ENCODE data around the gene ABHD17A. TPM values are rescaled to one million over a fixed set of nuclear protein-coding genes. Genes with fewer than 3 reads are reported as not detected.

The ABHD17A gene
- total and polyA plus RNA-seq, 9 of the 15 experiments (the other 6 are each of a cell fraction or from before 2014, with no cell fraction given): 0.04 to 135 (median 21.8) TPM; not detected in 1

DNA sequence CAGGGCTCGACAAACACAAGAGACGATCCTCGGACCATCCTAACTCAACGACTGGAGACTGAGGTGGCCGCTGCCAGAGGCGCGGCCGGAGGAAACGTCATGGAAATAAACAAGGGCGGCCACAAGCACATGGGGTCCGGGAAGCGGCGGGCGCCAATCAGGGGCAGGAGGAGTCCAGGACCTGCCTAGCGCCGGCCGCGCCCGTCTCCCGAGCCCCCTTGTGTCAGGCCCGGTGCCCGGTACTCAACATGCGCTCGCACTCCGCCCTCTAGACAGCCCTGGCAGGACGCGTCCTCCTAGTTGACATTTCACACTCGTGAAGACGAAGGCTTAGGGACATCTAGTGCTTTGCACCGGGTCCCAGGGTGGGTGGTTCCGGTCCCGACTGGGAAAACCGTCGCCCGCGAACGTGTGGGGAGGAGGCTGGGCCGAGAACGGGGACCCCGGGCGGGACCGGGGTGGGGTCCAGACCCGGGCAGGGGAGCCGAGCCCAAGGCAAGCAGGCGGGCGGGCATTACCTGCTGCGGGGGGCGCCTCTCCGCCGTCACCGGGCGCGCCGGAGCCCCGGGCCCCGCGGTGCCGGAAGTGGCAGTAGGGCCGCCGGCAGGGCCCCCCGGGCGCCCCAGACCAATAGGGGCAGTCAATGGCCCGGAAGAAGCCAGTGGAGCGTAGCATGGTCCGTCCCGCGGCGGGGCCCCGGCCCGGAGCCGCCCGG lies 37.5 kb downstream of the ABHD17A start (continued):
- TF ChIP-seq RERE (CRISPR knock-in tag; IDR thresholded peaks at IDR 0.05; ENCODE audit: borderline replicate concordance) (no peak), DIDO1 (tag; IDR thresholded peaks at IDR 0.05; ENCODE audit: low read depth) (no peak), PKNOX1 (IDR thresholded peaks at IDR 0.05) (peak; percentile 22; the same call in 1 of the 2 replicates), ZNF124 (CRISPR knock-in tag; IDR thresholded peaks at IDR 0.05) (no peak), ZNF407 (IDR thresholded peaks at IDR 0.05; ENCODE audit: low read depth) (no peak), FOXK2 (conservative IDR thresholded peaks at IDR 0.05 in 1 of 2, IDR thresholded peaks at IDR 0.05 in 1 of 2; ENCODE audit: low read depth in 2 of 2) (peak; percentile 91 to 94), ZNF707 (CRISPR knock-in tag; conservative IDR thresholded peaks at IDR 0.05) (no peak)
- TF ChIP-seq, protein P1, sequence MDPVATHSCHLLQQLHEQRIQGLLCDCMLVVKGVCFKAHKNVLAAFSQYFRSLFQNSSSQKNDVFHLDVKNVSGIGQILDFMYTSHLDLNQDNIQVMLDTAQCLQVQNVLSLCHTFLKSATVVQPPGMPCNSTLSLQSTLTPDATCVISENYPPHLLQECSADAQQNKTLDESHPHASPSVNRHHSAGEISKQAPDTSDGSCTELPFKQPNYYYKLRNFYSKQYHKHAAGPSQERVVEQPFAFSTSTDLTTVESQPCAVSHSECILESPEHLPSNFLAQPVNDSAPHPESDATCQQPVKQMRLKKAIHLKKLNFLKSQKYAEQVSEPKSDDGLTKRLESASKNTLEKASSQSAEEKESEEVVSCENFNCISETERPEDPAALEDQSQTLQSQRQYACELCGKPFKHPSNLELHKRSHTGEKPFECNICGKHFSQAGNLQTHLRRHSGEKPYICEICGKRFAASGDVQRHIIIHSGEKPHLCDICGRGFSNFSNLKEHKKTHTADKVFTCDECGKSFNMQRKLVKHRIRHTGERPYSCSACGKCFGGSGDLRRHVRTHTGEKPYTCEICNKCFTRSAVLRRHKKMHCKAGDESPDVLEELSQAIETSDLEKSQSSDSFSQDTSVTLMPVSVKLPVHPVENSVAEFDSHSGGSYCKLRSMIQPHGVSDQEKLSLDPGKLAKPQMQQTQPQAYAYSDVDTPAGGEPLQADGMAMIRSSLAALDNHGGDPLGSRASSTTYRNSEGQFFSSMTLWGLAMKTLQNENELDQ (CRISPR knock-in tag; IDR thresholded peaks at IDR 0.05; ENCODE audit: borderline replicate concordance): no peak

All from K562 (cell line).